Chondrocyte (in vitro differentiated cells): ENCODE data around the gene RTN4IP1. TPM values are rescaled to one million over a fixed set of nuclear protein-coding genes. Genes with fewer than 3 reads are reported as not detected.
"Not testable (repeated sequence)": the region's sequence is repeated elsewhere in the genome, so short reads cannot be mapped to it uniquely, and the experiment has no call there.

ENCODE experiments used
- DNase-seq: peaks from one replicate; pipeline ENCODE4 v3.0.0; 2021; ENCODE audit warnings: mixed read lengths, low spot score
- H3K27ac Mint-ChIP-seq: one replicate; pipeline ENCODE4 v1.8.0; 2021; ENCODE audit warnings: mild to moderate bottlenecking, moderate library complexity, mixed read lengths; ENCODE audit not compliant: unreplicated experiment
- H3K27me3 Mint-ChIP-seq: 2 replicates; pipeline ENCODE4 v1.8.0; 2021; ENCODE audit warnings: low read depth, mixed read lengths
- H3K36me3 Mint-ChIP-seq: 2 replicates; pipeline ENCODE4 v1.8.0; 2021; ENCODE audit warnings: low read depth, mixed read lengths
- H3K4me1 Mint-ChIP-seq: 2 replicates; pipeline ENCODE4 v1.8.0; 2021; ENCODE audit warnings: low read depth, mild to moderate bottlenecking, mixed read lengths
- H3K4me3 Mint-ChIP-seq: one replicate; pipeline ENCODE4 v1.8.0; 2021; ENCODE audit warnings: mild to moderate bottlenecking, moderate library complexity, mixed read lengths; ENCODE audit not compliant: unreplicated experiment
- H3K9me3 Mint-ChIP-seq: 2 replicates; pipeline ENCODE4 v1.8.0; 2021; ENCODE audit warnings: low read depth, mixed read lengths
- total RNA-seq: library from RNA; stranded (reverse); gene quantifications from 3 replicates; pipeline ENCODE4 v1.2.1, GENCODE V29; 2021
- TF ChIP-seq, protein P1 (sequence below): fragments of 200-600 bp; sonication (generic); IDR thresholded peaks from 2 replicates; pipeline ENCODE4 v1.5.0; 2021; ENCODE audit warnings: antibody characterized with exemption, mild to moderate bottlenecking, moderate library complexity

Gene RTN4IP1
- total RNA-seq, 1 donor from 2014 or later: 3.7 TPM

DNA sequence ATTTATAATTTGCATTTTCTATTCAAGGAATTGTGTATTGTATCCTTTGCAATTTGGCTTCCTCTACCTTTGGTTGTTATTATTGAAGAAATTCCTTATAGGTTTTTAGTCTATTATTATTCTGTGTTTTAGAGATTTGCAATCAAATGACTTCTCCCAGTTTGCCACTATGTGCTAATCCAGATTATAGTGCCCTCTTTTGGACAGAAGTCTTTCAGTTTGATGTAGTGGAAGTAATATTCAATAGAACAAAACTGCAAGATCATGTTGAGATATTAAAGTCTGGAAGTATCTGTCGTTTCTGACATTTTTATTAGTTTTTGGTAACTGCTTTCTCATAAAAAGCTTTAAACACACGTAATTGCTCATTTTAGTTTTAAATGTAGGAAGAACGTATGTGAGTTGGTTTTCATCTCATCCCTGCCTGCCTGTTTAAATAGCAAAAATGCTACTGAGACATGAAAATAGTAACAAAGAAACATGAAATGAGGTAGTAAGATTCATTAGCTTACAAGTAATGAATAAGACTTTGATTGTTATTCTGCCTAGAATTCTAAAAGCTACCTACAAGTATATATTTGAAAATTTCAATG lies 72.8 kb downstream of the RTN4IP1 start:
- no peaks in the 10 kb centered on the region for H3K27me3 Mint-ChIP-seq

DNA sequence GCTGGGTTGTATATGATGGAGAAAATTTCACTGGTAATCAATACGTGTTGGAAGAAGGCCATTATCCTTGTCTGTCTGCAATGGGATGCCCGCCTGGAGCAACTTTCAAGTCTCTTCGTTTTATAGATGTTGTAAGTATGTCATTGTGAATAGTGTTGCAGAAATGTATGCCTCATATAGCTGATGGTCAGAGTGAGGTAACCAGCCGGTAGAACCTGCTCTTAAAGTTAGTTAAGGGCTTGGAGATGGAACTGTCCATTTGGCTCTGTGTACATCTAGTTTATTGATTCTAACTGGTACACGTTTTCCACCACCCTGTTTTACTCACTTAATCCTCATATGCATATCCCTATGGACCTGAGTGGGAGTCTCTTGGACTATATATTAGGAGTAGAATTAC lies 73.5 kb downstream of the RTN4IP1 start:
- no peak for DNase-seq
- Mint-ChIP-seq H3K36me3 (no peaks in the 10 kb centered on the region), H3K4me3 (no peak overlapping the region), H3K9me3 (no peaks in the 10 kb centered on the region), H3K27me3 (no peaks in the 10 kb centered on the region), H3K4me1 (no peaks in the 10 kb centered on the region), H3K27ac (no peak overlapping the region)
- TF ChIP-seq, protein P1, sequence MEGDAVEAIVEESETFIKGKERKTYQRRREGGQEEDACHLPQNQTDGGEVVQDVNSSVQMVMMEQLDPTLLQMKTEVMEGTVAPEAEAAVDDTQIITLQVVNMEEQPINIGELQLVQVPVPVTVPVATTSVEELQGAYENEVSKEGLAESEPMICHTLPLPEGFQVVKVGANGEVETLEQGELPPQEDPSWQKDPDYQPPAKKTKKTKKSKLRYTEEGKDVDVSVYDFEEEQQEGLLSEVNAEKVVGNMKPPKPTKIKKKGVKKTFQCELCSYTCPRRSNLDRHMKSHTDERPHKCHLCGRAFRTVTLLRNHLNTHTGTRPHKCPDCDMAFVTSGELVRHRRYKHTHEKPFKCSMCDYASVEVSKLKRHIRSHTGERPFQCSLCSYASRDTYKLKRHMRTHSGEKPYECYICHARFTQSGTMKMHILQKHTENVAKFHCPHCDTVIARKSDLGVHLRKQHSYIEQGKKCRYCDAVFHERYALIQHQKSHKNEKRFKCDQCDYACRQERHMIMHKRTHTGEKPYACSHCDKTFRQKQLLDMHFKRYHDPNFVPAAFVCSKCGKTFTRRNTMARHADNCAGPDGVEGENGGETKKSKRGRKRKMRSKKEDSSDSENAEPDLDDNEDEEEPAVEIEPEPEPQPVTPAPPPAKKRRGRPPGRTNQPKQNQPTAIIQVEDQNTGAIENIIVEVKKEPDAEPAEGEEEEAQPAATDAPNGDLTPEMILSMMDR: no peak

More for the DNA sequence above, 72.8 kb downstream of the RTN4IP1 start:
- no peak overlapping the region for H3K4me3 Mint-ChIP-seq
- no peak overlapping the region for H3K27ac Mint-ChIP-seq
- H3K4me1 Mint-ChIP-seq: no peaks in the 10 kb centered on the region
- DNase-seq: no peak
- no peaks in the 10 kb centered on the region for H3K36me3 Mint-ChIP-seq
- TF ChIP-seq, protein P1: peak; percentile 85
- no peaks in the 10 kb centered on the region for H3K9me3 Mint-ChIP-seq

DNA sequence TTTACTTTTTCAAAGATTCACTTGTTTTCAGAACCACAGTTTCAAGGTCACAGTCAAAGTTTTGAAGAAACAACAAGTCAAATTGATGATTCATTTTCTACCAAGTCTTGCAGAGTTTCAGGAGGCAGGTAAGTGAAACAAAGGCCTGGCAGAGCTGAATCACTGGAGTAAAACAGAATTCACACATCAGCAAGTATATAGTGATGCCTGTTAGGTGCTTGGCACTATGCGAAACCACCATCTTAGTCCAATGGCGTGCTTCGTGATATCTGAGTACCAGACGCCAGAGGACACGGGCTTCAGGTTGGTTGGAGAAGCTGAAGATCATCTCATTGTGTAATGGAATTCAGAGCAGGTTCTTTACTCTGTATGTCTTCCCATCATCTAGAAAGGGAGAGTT lies 75.9 kb downstream of the RTN4IP1 start:
- Mint-ChIP-seq H3K4me1 (peaks cover 1% of the 10 kb centered on the region), H3K27ac (no peak overlapping the region), H3K27me3 (no peaks in the 10 kb centered on the region), H3K9me3 (no peaks in the 10 kb centered on the region), H3K4me3 (no peak overlapping the region), H3K36me3 (no peaks in the 10 kb centered on the region)
- TF ChIP-seq, protein P1: no peak
- no peak for DNase-seq

DNA sequence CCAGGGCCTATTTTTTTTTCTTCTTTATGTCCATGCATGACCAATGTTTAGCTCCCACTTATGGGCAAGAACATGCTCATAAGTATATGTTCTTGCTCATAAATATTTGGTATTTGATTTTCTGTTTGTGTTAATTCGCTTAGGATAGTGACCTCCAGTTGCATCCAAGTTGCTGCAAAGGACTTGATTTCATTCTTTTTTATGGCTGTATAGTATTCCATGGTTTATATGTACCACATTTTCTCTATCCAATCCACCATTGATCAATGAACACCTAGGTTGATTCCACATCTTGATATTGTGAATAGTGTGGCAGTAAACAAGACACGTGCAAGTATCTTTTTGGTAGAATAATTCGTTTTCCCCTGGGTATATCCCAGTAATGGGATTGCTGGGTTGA lies 78.1 kb downstream of the RTN4IP1 start:
- H3K4me3 Mint-ChIP-seq: no peak overlapping the region
- TF ChIP-seq, protein P1: no peak
- DNase-seq: no peak
- H3K27me3 Mint-ChIP-seq: no peaks in the 10 kb centered on the region
- H3K27ac Mint-ChIP-seq: no peak overlapping the region
- peaks cover 24% of the 10 kb centered on the region for H3K4me1 Mint-ChIP-seq
- no peaks in the 10 kb centered on the region for H3K9me3 Mint-ChIP-seq
- no peaks in the 10 kb centered on the region for H3K36me3 Mint-ChIP-seq

DNA sequence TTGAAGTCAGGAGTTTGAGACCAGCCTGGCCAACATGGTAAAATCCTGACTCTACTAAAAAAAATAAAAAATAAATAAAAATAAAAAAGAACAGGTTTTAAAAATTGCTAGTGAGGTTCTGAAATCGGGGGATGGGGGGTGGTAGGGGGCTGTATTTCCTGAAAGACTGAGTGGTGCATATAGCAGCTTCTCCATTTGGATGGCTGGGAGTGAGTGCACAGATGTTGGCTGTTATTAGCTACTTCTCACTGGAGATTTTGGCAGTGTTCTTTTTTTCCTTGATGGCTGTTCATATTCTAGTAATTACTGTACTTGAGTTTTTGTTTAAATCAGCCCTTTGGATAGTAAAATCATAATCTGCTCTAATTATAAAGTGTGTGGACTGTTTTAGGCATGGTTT lies 79.8 kb downstream of the RTN4IP1 start:
- DNase-seq: no peak
- Mint-ChIP-seq H3K27ac (no peak overlapping the region), H3K27me3 (no peaks in the 10 kb centered on the region), H3K9me3 (no peaks in the 10 kb centered on the region), H3K4me3 (no peak overlapping the region), H3K4me1 (peaks cover 27% of the 10 kb centered on the region), H3K36me3 (no peaks in the 10 kb centered on the region)
- TF ChIP-seq, protein P1: no peak

DNA sequence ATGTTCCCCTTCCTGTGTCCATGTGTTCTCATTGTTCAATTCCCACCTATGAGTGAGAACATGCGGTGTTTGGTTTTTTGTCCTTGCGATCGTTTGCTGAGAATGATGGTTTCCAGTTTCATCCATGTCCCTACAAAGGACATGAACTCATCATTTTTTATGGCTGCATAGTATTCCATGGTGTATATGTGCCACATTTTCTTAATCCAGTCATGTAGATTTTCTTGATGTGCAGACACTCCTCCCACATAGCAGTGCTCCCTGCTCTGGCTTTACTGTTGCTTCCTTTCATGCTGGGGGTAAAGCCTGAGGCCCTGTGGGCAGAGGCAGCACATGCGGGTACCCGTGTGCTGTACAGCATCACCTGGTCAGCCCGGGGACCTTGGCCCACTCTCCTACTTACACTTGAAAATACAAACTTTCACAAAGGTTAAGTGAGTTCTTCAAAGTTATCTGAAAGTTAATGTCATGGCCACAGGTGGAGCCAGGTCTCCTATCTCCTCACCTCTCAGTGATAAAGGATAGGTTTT lies 80.3 kb downstream of the RTN4IP1 start:
- H3K27ac Mint-ChIP-seq, H3K9me3 Mint-ChIP-seq, H3K27me3 Mint-ChIP-seq, H3K4me3 Mint-ChIP-seq, DNase-seq, H3K36me3 Mint-ChIP-seq: not testable (repeated sequence)
- peaks cover 27% of the 10 kb centered on the region for H3K4me1 Mint-ChIP-seq
